ENCODE measurements around the gene GRM7. TPM values are rescaled to one million over a fixed set of nuclear protein-coding genes. Genes with fewer than 3 reads are reported as not detected.
A peak's percentile ranks its signal among the peaks of the same experiment; 100 is the strongest.

The GRM7 gene
- total and polyA plus RNA-seq, 2 experiments from 2014 or later = 0.62 to 1.7 TPM

DNA sequence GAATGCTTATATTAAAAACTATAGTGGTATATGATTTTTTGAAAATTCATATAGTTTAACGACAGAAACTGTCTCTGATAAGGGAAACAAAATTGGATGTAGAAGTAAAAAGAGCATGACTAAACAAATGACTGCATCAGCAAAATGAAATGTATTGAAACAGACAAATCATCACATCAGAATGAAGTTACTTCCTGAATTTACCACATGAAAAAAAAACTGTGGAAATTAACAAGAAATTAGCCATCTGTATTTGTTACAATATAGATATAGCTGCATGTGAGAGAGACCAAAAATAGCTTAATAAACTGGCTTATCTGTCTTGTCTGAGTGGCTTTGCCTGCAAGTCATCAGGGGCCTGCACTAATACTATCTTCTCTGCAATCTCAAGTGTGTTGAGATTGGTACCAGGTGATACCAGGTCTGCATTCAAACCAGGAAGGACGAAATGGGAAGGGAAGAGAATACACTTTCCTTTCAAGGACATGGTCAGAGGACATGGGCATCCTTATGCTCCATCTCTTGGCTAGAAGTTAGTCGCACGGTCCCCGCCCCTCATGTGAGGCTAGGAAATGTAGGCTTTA is 388.7 kb downstream of the GRM7 start:
- H3K4me1 ChIP-seq (ENCODE audit: low read depth) = peaks cover 12% of the 10 kb centered on the region
- H3K9me3 ChIP-seq (ENCODE audit: low read depth) = no peaks in the 10 kb centered on the region
- H3K27ac ChIP-seq = no peak overlapping the region
- H3K27me3 ChIP-seq = no peaks in the 10 kb centered on the region
- no peaks in the 10 kb centered on the region for H3K36me3 ChIP-seq
- TF ChIP-seq, protein P1, sequence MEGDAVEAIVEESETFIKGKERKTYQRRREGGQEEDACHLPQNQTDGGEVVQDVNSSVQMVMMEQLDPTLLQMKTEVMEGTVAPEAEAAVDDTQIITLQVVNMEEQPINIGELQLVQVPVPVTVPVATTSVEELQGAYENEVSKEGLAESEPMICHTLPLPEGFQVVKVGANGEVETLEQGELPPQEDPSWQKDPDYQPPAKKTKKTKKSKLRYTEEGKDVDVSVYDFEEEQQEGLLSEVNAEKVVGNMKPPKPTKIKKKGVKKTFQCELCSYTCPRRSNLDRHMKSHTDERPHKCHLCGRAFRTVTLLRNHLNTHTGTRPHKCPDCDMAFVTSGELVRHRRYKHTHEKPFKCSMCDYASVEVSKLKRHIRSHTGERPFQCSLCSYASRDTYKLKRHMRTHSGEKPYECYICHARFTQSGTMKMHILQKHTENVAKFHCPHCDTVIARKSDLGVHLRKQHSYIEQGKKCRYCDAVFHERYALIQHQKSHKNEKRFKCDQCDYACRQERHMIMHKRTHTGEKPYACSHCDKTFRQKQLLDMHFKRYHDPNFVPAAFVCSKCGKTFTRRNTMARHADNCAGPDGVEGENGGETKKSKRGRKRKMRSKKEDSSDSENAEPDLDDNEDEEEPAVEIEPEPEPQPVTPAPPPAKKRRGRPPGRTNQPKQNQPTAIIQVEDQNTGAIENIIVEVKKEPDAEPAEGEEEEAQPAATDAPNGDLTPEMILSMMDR (IDR thresholded peaks at IDR 0.05; ENCODE audit: low read depth, low read length) = no peak
- no peak overlapping the region for H3K4me3 ChIP-seq
- peak; percentile 1 to 6 for DNase-seq (ENCODE audit: low read depth in 1 of 2, low spot score in 1 of 2)

DNA sequence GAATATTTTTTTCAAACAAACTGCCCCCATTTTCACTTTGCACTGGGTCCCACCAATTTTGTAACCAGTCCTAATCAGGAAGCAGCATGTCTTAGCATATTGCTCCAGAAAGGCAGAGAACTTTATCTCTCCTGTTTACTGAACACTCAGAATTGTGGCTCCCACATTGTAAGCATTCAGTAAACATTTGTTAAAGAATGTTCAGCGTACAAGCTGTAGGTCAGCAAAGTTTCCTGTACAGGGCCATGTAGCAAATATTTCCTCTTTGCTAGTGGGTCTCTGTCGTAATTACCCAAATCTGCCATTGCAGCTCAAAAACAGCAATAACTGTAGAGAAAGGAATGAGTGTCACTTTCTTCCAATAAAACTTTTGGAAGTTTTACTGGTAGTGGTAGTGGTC is 393.3 kb downstream of the GRM7 start:
- TF ChIP-seq, protein P1 (IDR thresholded peaks at IDR 0.05; ENCODE audit: low read depth, low read length) = no peak
- no peak for DNase-seq (ENCODE audit: low read depth in 1 of 2, low spot score in 1 of 2)
- peaks cover 8% of the 10 kb centered on the region for H3K4me1 ChIP-seq (ENCODE audit: low read depth)
- H3K27ac ChIP-seq = no peak overlapping the region
- H3K9me3 ChIP-seq (ENCODE audit: low read depth) = no peaks in the 10 kb centered on the region
- no peak overlapping the region for H3K4me3 ChIP-seq
- no peaks in the 10 kb centered on the region for H3K27me3 ChIP-seq
- no peaks in the 10 kb centered on the region for H3K36me3 ChIP-seq

DNA sequence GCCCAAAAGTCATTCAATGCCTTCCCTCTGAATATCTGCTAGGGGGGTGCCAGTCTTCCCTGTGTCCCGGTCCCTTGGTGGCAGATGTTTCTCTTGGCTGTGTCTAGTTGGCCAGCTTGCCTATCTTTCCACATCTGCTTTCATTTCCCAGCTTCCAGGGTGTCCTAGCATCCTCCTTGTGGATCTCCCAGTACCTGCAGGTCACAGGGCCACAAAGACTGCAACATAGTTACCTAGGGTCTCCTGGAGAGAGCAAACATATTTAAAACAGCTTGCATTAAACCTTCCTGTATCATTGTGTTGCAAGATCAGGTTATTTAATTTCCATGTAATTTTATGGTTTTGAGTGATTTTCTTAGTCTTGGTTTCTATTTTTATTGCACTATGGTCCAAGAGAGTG is 400.1 kb downstream of the GRM7 start:
- no peaks in the 10 kb centered on the region for H3K36me3 ChIP-seq
- peaks cover 3% of the 10 kb centered on the region for H3K27me3 ChIP-seq
- DNase-seq (ENCODE audit: low read depth in 1 of 2, low spot score in 1 of 2) = no peak
- H3K4me3 ChIP-seq = no peak overlapping the region
- H3K9me3 ChIP-seq (ENCODE audit: low read depth) = no peaks in the 10 kb centered on the region
- TF ChIP-seq, protein P1 (IDR thresholded peaks at IDR 0.05; ENCODE audit: low read depth, low read length) = no peak
- H3K4me1 ChIP-seq (ENCODE audit: low read depth) = no peaks in the 10 kb centered on the region
- no peak overlapping the region for H3K27ac ChIP-seq

DNA sequence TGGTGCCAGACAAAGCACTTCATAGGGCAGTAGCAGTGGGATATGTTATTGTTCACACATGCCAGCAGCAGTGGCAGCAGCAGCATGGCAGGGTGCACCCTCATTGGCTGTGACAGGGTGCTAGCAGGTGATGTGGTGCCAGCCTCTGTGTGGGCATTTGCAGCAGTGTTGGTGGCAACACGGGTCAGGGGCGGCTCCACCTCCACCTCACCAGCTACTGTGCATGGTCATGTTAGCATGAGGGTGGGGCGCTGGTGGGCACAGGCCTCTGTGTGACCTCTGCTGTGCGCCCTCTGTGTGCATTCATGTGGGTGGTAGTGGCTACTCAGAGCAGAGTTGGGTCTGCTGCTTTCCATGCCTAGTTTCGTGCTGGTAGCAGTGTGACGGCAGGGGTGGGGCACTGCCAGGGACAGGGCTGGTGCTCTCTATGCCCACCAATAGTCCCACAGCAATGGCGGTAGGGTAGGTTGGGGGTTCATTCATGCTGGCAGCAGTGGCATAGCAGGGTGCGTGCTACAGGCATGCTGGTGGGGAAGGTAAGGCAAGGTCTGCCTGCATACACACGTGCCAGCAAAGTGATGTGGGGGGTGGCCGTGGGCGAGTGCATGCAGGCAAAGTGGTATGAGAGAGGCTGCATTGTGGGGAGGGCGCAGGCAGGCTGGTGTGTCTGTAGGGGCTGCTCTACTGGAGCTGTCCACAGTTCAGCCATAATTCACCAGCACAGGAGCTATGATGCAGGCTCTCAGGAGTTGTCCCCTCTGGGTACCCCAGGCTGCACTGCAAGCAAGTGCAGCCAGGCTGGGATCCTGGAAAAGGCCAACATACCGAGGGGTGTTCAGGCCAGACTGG is 402.7 kb downstream of the GRM7 start:
- no peak overlapping the region for H3K4me3 ChIP-seq
- TF ChIP-seq, protein P1 (IDR thresholded peaks at IDR 0.05; ENCODE audit: low read depth, low read length) = no peak
- DNase-seq (ENCODE audit: low read depth in 1 of 2, low spot score in 1 of 2) = peak in 1 of 2 donors; percentile 9
- peaks cover 3% of the 10 kb centered on the region for H3K27me3 ChIP-seq
- H3K9me3 ChIP-seq (ENCODE audit: low read depth) = no peaks in the 10 kb centered on the region
- no peak overlapping the region for H3K27ac ChIP-seq
- H3K4me1 ChIP-seq (ENCODE audit: low read depth) = no peaks in the 10 kb centered on the region
- H3K36me3 ChIP-seq = no peaks in the 10 kb centered on the region

DNA sequence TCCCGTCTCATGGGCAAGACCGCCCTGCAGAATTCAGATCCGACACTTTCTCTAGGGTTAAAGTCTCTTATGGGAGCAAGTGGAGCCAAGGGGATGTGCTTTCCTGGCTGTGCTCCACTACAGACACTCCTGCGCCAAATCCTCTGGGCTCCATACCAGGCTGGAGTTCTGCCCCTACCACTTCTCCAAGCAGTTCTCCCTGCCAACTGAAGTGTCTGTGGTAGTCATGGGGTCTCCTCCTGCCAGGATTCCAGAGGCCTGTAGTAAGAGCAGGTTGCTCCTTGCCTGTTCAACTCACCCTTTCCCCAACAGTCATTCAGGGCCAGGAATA is 403.2 kb downstream of the GRM7 start:
- Histone ChIP-seq H3K27me3 (peaks cover 3% of the 10 kb centered on the region), H3K4me1 (ENCODE audit: low read depth) (no peaks in the 10 kb centered on the region), H3K4me3 (no peak overlapping the region), H3K9me3 (ENCODE audit: low read depth) (no peaks in the 10 kb centered on the region), H3K36me3 (no peaks in the 10 kb centered on the region), H3K27ac (no peak overlapping the region)
- no peak for DNase-seq (ENCODE audit: low read depth in 1 of 2, low spot score in 1 of 2)
- TF ChIP-seq, protein P1 (IDR thresholded peaks at IDR 0.05; ENCODE audit: low read depth, low read length) = no peak
